Choroid plexus epithelial cell (primary cell): ENCODE data around the gene ONECUT3.
"Not testable (repeated sequence)": the region's sequence is repeated elsewhere in the genome, so short reads cannot be mapped to it uniquely, and the experiment has no call there.

Source experiments
- DNase-seq: peaks from one replicate; pipeline ENCODE4 v3.0.0-alpha.2; 2010; ENCODE audit warnings: low read depth
- H3K4me3 ChIP-seq: 2 replicates; pipeline ENCODE4 v1.5.1; 2011; ENCODE audit warnings: low read depth, mild to moderate bottlenecking, control low read depth, low read length, moderate library complexity
- TF ChIP-seq, protein P1 (sequence below): conservative IDR thresholded peaks from 2 replicates; pipeline ENCODE4 v1.5.1; 2011; ENCODE audit warnings: low read depth, mild to moderate bottlenecking, control low read depth, inconsistent platforms, low read length, moderate library complexity

The ONECUT3 gene

DNA sequence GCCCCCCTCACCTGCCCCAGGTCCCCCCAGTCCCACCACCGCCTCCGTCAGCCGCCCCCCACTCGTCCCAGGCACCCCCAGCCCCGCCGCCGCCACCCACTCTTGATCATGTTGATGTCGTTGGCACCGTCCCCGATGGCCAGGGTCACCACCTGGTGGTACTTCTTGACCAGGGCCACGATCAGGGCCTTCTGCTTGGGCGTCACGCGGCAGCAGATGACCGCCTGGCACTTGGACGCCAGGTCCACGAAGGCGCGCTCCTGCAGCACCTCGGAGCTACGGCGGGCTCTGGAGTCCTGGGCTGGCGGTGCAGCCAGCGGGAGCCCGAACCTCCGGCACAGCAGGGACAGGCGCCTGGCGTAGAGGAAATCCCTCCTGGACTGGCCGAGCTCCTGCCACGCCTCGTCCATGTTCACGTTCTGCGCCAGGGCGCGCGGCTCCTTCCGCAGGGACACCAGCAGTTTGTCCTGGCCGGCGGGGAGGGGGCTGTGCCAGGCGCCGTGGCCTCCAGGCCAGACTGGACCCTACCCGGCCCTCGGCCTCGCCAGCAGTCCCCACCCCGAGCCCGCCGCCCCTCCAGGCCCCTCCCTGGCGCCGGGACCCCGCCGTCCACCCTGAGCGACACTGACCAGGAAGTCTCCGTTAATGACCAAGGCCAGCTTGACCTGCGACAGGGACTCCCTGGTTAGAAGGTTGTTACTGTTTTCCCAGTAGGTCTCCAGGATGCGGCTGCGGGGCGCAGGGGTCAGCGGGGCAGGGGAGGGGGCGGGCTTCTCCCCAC lies 36.1 kb downstream of the ONECUT3 start:
- TF ChIP-seq, protein P1, sequence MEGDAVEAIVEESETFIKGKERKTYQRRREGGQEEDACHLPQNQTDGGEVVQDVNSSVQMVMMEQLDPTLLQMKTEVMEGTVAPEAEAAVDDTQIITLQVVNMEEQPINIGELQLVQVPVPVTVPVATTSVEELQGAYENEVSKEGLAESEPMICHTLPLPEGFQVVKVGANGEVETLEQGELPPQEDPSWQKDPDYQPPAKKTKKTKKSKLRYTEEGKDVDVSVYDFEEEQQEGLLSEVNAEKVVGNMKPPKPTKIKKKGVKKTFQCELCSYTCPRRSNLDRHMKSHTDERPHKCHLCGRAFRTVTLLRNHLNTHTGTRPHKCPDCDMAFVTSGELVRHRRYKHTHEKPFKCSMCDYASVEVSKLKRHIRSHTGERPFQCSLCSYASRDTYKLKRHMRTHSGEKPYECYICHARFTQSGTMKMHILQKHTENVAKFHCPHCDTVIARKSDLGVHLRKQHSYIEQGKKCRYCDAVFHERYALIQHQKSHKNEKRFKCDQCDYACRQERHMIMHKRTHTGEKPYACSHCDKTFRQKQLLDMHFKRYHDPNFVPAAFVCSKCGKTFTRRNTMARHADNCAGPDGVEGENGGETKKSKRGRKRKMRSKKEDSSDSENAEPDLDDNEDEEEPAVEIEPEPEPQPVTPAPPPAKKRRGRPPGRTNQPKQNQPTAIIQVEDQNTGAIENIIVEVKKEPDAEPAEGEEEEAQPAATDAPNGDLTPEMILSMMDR = no peak
- no peak for DNase-seq
- H3K4me3 ChIP-seq = no peak overlapping the region

DNA sequence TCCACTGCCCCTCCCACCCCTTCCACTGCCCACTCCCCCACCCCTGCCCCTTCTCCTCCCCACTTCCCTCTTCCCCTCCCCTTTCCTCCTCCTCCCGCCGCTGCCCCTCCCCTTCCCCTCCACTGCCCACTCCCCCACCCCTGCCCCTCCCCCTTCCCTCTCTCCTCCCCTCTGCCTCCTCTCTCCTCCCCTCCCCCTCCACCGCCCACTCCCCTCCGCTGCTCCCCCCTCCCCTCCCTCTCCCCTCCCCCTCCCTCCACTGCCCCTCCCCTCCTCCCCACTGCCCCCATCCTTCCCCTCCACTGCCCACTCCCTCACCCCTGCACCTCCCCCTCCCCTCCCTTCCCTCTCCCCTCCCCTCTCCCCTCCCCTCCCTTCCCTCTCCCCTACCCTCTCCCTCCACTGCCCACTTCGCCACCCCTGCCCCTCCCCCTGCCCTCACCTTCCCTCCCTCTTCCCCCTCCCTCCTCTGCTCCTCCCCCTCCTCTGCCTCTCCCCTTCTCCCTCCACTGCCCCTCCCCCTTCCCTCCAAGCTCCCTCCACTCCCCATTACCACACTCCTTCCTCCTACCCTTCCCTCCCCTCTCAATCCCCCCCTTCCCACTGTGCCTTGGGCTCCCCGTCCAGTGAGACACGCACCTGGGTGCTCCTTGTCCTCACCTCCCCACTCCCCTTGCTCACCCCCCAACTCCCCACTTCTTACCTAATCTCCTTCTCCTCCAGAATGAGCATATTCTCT lies 36.9 kb downstream of the ONECUT3 start:
- no peak for DNase-seq
- no peak overlapping the region for H3K4me3 ChIP-seq
- TF ChIP-seq, protein P1 = no peak

DNA sequence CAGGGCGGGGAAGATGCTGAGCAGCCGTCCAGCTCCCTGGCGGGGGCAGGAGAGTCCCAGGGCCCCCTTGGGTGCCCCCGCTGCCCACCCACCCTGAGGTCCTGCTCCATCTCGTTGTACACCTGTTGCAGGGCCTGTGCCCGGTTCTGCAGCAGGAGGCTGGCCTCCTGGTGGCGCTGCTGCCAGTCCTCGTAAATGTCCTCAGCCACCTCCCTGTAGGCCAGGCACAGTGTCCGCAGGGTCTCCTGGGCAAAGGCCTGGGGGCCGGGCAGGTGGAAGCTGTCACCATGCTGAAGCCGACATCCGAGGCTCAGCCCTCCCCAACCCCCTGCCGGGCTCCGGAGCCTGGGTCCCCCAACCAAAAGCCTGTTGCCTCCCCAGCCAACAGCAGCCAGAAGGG lies 38.6 kb downstream of the ONECUT3 start:
- H3K4me3 ChIP-seq = no peak overlapping the region
- no peak for DNase-seq
- TF ChIP-seq, protein P1 = no peak

DNA sequence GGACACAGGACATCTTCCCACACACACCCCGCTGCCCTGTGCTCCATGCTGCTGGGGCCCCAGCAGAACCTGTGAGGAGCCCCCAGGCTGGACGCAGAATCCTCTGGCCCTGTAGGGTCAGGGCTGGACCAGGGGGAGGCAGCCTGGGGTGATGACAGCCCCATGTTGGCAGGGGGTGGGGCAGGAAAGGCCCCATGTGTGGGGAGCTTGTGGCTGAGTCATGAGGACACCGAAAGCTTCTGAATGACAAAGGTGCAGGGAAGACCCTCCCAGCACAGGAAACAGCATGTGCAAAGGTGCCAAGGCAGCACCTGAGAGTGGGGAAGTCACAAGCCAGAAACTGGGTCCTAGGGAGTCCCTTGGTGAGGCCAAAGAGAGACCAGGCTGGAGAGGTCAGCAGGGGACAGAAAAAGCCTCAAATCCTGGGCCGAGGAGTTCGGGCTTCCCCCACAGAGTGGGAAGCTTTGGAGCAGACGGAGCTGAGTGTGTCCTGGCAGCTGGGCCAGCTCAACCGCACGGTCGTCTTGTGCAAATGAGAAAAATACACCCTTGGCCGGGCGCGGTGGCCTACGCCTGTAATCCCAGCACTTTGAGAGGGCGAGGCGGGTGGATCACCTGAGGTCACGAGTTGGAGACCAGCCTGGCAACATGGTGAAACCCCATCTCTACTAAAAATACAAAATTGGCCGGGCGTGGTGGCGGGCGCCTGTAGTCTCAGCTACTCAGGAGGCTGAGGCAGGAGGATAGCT lies 41.3 kb downstream of the ONECUT3 start:
- no peak for DNase-seq
- no peak overlapping the region for H3K4me3 ChIP-seq
- TF ChIP-seq, protein P1 = no peak

DNA sequence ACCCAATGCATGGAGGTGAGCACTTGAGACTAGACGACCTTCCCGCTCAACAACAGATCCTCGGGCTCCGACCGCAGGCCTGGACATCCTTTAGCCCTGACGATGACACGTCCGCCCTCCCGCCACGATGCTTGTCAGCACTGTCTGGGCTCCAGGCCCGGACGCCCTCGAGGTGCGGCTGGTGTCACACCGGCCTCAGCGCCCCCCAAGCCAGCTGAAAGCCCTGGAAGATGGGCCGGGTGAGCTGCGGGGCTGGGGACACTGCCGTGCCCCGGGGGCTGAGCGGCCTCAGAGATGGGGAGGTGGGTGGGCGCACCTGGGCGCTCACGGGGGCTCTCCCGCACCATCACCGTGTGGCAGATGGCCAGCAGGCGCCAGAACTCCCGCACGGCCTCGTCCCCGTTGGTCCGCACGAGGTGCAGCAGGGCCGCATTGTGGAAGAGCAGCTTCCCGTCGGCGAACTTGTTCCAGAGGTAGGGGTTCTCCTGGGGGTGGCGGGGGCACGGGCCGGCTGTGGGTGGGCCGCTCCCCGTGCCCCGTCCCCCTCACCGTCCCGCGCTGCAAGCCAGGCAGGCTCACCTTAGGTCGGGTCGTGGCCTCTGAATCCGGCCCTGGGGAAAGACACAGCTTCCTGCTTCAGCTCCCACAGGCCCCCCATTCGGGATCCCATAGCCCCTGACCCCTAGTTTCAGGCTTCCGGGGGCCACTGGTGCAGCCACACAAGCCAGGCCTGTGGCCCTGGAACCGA lies 43.3 kb downstream of the ONECUT3 start:
- no peak for DNase-seq
- no peak overlapping the region for H3K4me3 ChIP-seq
- TF ChIP-seq, protein P1 = no peak

DNA sequence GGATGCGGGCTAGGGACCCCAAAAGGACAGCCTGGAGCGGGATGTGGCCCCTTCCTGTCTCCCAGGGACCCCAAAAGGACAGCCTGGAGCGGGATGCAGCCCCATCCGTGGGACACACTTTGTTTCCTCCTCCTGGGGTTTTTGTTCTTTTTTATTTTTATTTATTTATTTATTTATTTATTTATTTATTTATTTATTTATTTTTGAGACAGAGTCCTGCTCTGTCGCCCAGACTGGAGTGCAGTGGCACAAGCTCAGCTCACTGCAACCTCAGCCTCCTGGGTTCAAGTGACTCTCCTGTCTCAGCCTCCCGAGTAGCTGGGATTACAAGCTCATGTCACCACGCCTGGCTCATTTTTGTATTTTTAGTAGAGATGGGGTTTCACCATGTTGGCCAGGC lies 44.0 kb downstream of the ONECUT3 start:
- H3K4me3 ChIP-seq, DNase-seq: not testable (repeated sequence)
